AG04450 (cell line): Measurements from ENCODE around the gene ANKS1B. TPM values are rescaled to one million over a fixed set of nuclear protein-coding genes. Genes with fewer than 3 reads are reported as not detected.

Experiments used
- CTCF ChIA-PET: fragments of 300-600, 350-600 bp; formaldehyde crosslinking; extraction: SDS; loops from one replicate; lab custom pipeline; 2022; ENCODE audit warnings: antibody characterized with exemption, inconsistent platforms; lab: Charles Lee
- POLR2A ChIA-PET: fragments of 350-600 bp; formaldehyde crosslinking; extraction: SDS; loops from one replicate; lab custom pipeline; 2021; ENCODE audit warnings: antibody characterized with exemption, inconsistent platforms; lab: Yijun Ruan, JAX
- DNase-seq: peaks from one replicate; pipeline ENCODE4 v3.0.0-alpha.2; 2011; ENCODE audit warnings: low read depth, low spot score
- H3K27ac ChIP-seq: one replicate; pipeline ENCODE4 v1.5.1; 2012; ENCODE audit warnings: low read depth, low read length, control low read depth
- H3K27me3 ChIP-seq: one replicate; pipeline ENCODE4 v1.6.0; 2012; ENCODE audit warnings: low read length; ENCODE audit not compliant: control insufficient read depth, insufficient read depth
- H3K4me3 ChIP-seq: 2 replicates; pipeline ENCODE4 v1.5.1; 2011; ENCODE audit warnings: mild to moderate bottlenecking, low read depth, low read length, control low read depth
- H3K9me3 ChIP-seq: 2 replicates; pipeline ENCODE4 v1.5.1; 2012; ENCODE audit warnings: low read length; ENCODE audit not compliant: control insufficient read depth, insufficient read depth
- polyA plus RNA-seq: library from polyadenylated mRNA; depleted of rRNA; stranded (reverse); fragments of >200 nt; gene quantifications from 2 replicates; pipeline ENCODE4 v1.2.3, GENCODE V29; 2011
- TF ChIP-seq, protein P1 (sequence below): IDR thresholded peaks from 2 replicates; pipeline ENCODE4 v1.5.1; 2011; ENCODE audit warnings: low read depth, low read length, control low read depth, inconsistent platforms

The ANKS1B gene
- polyA plus RNA-seq, 1 experiment: 0.22 TPM

GRCh38 chr12:99119943-99120342, 864.8 kb downstream of the ANKS1B start:
- Histone ChIP-seq H3K9me3 (no peaks in the 10 kb centered on the region), H3K27me3 (no peaks in the 10 kb centered on the region), H3K4me3 (no peak overlapping the region), H3K27ac (no peak overlapping the region)
- POLR2A ChIA-PET: no interaction called here
- TF ChIP-seq, protein P1, sequence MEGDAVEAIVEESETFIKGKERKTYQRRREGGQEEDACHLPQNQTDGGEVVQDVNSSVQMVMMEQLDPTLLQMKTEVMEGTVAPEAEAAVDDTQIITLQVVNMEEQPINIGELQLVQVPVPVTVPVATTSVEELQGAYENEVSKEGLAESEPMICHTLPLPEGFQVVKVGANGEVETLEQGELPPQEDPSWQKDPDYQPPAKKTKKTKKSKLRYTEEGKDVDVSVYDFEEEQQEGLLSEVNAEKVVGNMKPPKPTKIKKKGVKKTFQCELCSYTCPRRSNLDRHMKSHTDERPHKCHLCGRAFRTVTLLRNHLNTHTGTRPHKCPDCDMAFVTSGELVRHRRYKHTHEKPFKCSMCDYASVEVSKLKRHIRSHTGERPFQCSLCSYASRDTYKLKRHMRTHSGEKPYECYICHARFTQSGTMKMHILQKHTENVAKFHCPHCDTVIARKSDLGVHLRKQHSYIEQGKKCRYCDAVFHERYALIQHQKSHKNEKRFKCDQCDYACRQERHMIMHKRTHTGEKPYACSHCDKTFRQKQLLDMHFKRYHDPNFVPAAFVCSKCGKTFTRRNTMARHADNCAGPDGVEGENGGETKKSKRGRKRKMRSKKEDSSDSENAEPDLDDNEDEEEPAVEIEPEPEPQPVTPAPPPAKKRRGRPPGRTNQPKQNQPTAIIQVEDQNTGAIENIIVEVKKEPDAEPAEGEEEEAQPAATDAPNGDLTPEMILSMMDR: no peak
- CTCF ChIA-PET: no interaction called here
- DNase-seq: no peak

DNA sequence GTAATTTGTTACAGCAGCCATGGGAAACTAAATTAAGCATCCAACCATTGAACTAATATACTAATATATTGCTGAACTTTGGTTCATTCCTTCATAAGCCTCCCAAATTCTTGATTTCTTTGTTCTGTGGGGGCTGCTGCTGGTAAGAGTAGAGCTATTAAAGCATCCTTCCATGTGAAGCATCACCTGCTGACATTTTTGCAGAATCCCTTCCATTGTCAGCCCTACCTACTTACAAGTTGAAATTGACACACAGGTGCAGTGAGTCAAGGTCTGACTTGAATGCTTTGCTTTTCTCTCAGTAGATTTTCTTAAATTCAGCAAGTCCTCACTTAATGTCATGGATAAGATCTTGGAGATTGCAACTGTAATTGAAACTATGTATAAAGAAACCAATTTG, 865.3 kb downstream of the ANKS1B start:
- POLR2A ChIA-PET: no interaction called here

DNA sequence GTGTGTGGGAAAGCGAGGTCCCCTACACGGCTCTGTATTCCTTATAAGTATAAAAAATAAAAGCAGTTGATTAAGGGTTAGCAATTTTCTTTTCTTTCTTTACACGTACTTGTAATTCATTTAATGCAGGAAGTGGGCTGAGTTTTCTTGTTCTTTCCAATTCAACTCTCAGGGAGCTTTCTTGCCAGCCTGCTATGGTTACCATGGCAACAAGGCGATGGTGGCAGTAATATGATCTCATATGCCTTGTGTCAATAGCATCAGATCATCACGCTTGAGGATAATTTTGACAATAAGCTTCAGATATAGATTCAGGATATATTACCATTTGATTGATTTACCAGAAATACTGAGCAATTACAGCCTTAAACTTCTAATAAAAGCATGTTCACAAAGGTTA, 873.1 kb downstream of the ANKS1B start:
- Histone ChIP-seq H3K27ac (no peak overlapping the region), H3K9me3 (no peaks in the 10 kb centered on the region), H3K27me3 (no peaks in the 10 kb centered on the region), H3K4me3 (no peak overlapping the region)
- TF ChIP-seq, protein P1: no peak
- CTCF ChIA-PET: no interaction called here
- POLR2A ChIA-PET: no interaction called here
- DNase-seq: no peak

More for the DNA sequence above, 865.3 kb downstream of the ANKS1B start:
- Histone ChIP-seq H3K27me3 (no peaks in the 10 kb centered on the region), H3K9me3 (no peaks in the 10 kb centered on the region), H3K27ac (no peak overlapping the region), H3K4me3 (no peak overlapping the region)
- CTCF ChIA-PET: no interaction called here
- TF ChIP-seq, protein P1: no peak
- DNase-seq: no peak

DNA sequence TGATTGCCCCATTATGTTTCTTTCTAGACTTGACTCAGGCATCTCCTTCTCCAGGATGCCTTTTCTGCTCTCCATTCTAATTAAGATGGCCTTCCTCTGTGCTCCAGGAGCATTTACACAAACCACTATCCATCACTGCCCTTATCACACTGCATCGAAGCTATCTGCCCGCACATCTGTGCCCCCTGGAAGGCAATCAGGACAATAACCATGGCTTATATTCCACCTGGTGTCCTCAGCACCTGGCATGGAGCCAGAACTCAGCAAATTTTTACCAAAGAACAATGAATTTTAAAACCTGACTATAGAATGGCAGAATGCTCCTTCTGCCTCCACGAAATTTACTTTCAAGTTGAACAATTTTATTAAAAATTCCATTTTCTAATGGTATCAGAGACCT, 873.9 kb downstream of the ANKS1B start:
- Histone ChIP-seq H3K27ac (no peak overlapping the region), H3K9me3 (no peaks in the 10 kb centered on the region), H3K27me3 (no peaks in the 10 kb centered on the region), H3K4me3 (no peak overlapping the region)
- TF ChIP-seq, protein P1: no peak
- ChIA-PET CTCF (no interaction called here), POLR2A (no interaction called here)
- no peak for DNase-seq

GRCh38 chr12:99110212-99110611, 874.5 kb downstream of the ANKS1B start:
- H3K27ac ChIP-seq: no peak overlapping the region
- H3K9me3 ChIP-seq: no peaks in the 10 kb centered on the region
- ChIA-PET POLR2A (no interaction called here), CTCF (no interaction called here)
- DNase-seq: no peak
- no peaks in the 10 kb centered on the region for H3K27me3 ChIP-seq
- H3K4me3 ChIP-seq: no peak overlapping the region
- TF ChIP-seq, protein P1: no peak
